NCI-H69 (cell line): ENCODE results near the gene SYNC.
"Not testable (repeated sequence)": the region's sequence is repeated elsewhere in the genome, so short reads cannot be mapped to it uniquely, and the experiment has no call there.

Experiments used
- DNase-seq: peaks from one replicate; lab custom pipeline; 2025; lab: John Stamatoyannopoulos, UW

The SYNC gene

GRCh38 chr1:32642292-32642827 is 60.2 kb downstream of the SYNC start:
- DNase-seq, result not testable (repeated sequence)

DNA sequence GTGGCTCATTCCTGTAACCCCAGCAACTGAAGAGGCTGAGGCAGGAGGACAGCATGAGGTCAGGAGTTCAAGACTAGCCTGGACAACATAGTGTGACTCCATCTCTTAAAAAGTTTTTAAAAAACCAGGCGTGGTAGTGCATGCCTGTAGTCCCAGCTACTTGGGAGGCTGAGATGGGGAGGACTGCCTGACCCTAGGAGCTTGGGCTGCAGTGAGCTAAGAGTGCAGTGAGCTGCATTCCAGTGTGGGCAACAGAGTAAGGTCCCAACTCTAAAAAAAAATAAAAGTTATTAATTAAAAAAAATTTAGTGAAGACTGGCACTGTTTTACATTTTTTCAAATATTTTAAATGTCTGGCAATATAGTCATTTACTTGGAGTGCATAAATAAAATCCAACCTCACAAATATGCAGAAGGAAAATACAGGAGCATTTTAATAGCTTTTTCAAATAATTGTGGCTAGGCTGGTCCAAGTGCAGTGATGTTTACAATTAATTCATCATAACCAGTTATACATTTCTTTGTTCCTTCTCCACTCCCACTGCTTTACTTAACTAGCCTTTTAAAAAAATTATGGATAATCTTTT is 63.0 kb downstream of the SYNC start:
- DNase-seq, result no peak

DNA sequence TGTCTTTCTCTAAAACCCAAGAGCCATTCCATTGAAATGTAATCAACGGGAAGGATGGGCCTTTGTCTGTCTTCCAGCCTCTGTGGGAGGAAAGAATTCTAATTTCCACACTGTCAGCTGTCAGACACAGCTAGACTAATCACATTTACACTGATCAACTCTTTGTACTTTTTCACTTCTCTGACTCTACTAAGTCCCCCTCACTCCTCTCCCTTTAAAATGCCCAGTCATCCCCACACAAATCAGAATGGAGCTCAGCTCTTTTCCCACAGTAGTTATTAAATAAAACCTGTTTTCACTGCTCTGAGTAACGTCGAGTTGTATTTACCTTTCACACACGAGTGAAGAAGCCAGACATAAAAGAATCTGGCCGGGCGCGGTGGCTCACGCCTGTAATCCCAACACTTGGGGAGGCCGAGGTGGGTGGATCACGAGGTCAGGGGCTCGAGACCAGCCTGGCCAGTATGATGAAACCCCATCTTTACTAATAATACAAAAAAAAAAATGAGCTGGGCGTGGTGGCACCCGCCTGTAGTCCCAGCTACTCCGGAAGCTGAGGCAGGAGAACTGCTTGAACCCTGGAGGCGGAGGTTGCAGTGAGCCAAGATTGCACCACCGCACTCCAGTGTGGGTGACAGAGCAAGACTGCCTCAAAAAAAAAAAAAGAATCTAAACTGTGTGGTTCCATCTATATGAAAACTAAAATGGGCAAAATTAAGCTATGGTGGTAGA is 65.5 kb downstream of the SYNC start:
- DNase-seq, result no peak

DNA sequence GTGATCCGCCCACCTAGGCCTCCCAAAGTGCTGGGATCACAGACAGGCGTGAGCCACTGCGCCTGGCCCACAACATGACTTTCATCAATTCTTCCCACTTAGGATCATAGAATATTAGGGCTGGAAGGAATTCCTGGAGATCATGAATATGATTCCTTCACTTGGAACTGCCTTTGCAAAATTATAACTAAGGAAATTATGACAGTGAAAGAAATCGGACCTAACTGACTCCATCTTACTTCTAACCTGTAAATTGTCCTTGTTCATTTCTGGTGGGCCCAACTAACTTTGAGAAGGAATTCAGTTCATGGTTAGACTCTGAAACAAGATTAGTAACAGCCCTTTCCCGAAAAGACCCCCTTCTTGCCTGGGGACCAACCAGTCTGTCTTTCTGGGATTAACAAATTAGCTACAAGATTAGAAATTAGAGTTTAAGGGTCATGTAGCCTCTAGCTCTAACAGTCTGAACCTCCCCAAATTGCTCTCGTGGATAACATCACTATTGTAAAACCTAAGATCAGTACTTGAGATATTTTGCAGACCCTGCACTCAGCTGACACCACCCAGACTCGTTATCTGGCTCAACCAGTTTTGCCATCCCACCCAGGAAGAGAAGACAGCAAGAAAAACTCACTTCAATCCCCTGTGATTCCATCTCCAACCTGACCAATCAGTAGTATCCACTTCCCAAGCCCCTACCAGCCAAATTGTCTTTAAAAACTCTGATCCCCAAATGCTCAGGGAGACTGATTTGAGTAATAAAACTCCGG is 66.9 kb downstream of the SYNC start:
- DNase-seq, result no peak

- no peak for DNase-seq
Measured at GRCh38 chr1:32632829-32633228, 69.7 kb downstream of the SYNC start.

- DNase-seq, result not testable (repeated sequence)
Measured at GRCh38 chr1:32630173-32630572, 72.4 kb downstream of the SYNC start.
